CD4-positive, alpha-beta T cell (primary cell): ENCODE measurements around the gene AGBL1. TPM values are rescaled to one million over a fixed set of nuclear protein-coding genes. Genes with fewer than 3 reads are reported as not detected.

Experiments
- ATAC-seq: fragments of 200-7000 bp; cut with Tn5 transposase; one replicate; pipeline ENCODE4 v1.10.0; 2022; ENCODE audit warnings: mild to moderate bottlenecking; ENCODE audit not compliant: poor library complexity
- CTCF ChIA-PET: fragments of 350-600 bp; sonication (Branson Sonifier 250); formaldehyde crosslinking; loops from one replicate; lab custom pipeline; 2021; ENCODE audit warnings: antibody characterized with exemption, inconsistent platforms; lab: Charles Lee
- POLR2A ChIA-PET: fragments of 350-600 bp; sonication (Branson Sonifier 250); formaldehyde crosslinking; loops from one replicate; lab custom pipeline; 2021; ENCODE audit warnings: antibody characterized with exemption, inconsistent platforms; lab: Charles Lee
- DNase-seq, 14 experiments: peaks; one replicate each; pipeline ENCODE4 v3.0.0-alpha.2; 2013 to 2020; ENCODE audit warnings: mixed read lengths in 2 of 14
- H3K27ac ChIP-seq, 2 donors: one replicate each; pipeline versions ENCODE4 v1.5.1 to v1.7.0; 2013; ENCODE audit warnings: low read length in 2 of 2, low read depth in 1 of 2, mild to moderate bottlenecking in 1 of 2
- H3K27me3 ChIP-seq, 2 experiments: 1 replicate in 1 of 2; 2 replicates in 1 of 2; pipeline versions ENCODE4 v1.6.1 to v1.7.0; 2013; ENCODE audit warnings: low read length in 2 of 2, control low read depth in 1 of 2, mild to moderate bottlenecking in 1 of 2, moderate library complexity in 1 of 2; ENCODE audit not compliant: insufficient read depth in 2 of 2, control insufficient read depth in 1 of 2
- H3K36me3 ChIP-seq: one replicate; pipeline ENCODE4 v1.6.1; 2013; ENCODE audit warnings: low read length, control low read depth; ENCODE audit not compliant: insufficient read depth
- H3K4me1 ChIP-seq: one replicate; pipeline ENCODE4 v1.6.1; 2013; ENCODE audit warnings: low read length, control low read depth; ENCODE audit not compliant: insufficient read depth
- H3K4me3 ChIP-seq: one replicate; pipeline ENCODE4 v1.5.1; 2013; ENCODE audit warnings: mild to moderate bottlenecking, low read length, moderate library complexity
- H3K9me3 ChIP-seq, 2 experiments: 1 replicate in 1 of 2; 2 replicates in 1 of 2; pipeline versions ENCODE4 v1.6.1 to v1.7.0; 2013; ENCODE audit warnings: low read length in 2 of 2, mild to moderate bottlenecking in 2 of 2, control low read depth in 1 of 2, moderate library complexity in 1 of 2; ENCODE audit not compliant: control insufficient read depth in 1 of 2, insufficient read depth in 1 of 2
- H3K27ac Mint-ChIP-seq: one replicate; pipeline ENCODE4 v1.8.0; 2020; ENCODE audit warnings: mixed read lengths
- H3K27me3 Mint-ChIP-seq: one replicate; pipeline ENCODE4 v1.8.0; 2021; ENCODE audit warnings: mixed read lengths
- H3K36me3 Mint-ChIP-seq: one replicate; pipeline ENCODE4 v1.8.0; 2021; ENCODE audit warnings: low read depth, mixed read lengths
- H3K4me1 Mint-ChIP-seq: one replicate; pipeline ENCODE4 v1.8.0; 2021; ENCODE audit warnings: low read depth, mixed read lengths
- H3K4me3 Mint-ChIP-seq: one replicate; pipeline ENCODE4 v1.8.0; 2020; ENCODE audit warnings: mild to moderate bottlenecking, mixed read lengths
- H3K9me3 Mint-ChIP-seq: one replicate; pipeline ENCODE4 v1.8.0; 2020; ENCODE audit warnings: mixed read lengths
- CTCF ChIP-seq: fragments of 200-600 bp; IDR thresholded peaks from one replicate; pipeline ENCODE4 v1.8.0; 2022; ENCODE audit warnings: antibody characterized with exemption, mild to moderate bottlenecking
- intact Hi-C, 2 experiments: fragments of 100-400 bp; cut with DNase I in 1 of 2; cut with micrococcal nuclease in 1 of 2; formaldehyde crosslinking; loops; one replicate each; pipeline versions ENCODE4 v1.15.1 to v1.9.0; 2023 to 2025; cut with DNase I, micrococcal nuclease
- total RNA-seq, 174 experiments: library from RNA in 2 of 174; stranded (reverse) in 2 of 174; gene quantifications; one replicate each; pipeline ENCODE4 v1.2.3 and lab custom pipeline; 2021 to 2026

AGBL1 gene
- total RNA-seq, 2 experiments from 2014 or later = not detected

DNA sequence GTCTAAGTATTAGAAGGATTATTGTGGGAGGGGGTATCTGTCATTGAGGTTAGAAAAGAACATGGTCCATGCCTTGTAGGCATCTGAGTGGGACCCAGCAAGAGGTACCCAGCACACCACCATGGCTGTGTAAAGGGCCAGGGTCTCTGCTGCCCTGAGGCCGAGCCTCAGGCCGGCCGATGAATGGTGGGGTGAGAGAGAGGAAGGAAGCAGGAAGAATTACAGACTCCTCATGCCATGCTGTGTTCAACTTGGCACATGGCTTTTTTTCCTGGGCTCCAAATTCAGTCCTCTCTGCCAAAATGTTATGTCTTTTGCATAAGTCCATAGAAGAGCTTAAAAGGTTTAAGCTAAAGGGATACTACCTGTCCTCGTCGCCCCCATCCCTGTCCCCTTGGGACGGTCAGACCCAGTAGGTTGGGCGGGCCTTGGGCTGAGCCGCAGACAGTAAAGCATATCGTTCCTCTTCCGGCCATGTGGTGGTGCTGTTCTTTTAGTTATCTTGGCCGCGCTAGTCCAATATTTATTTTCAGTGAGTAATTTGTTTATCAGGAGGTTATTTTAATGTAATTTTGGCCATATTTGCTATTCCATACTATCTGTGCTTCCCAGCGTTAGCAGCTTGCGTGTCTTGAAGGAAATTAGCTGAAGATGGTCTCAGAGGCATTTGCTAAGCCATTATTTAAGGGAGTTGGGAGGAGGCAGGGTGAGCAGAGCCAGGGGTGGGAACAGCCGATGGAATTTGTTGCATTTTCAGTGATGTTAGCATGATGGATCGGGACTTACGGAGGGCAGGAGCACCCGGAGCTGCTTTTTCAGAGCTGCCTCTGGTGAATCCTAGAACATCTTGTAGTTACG is 152.4 kb downstream of the AGBL1 start:
- H3K27ac Mint-ChIP-seq = no peak overlapping the region
- no peak overlapping the region for H3K4me3 Mint-ChIP-seq
- intact Hi-C loops = loop anchor here in 1 of 2 experiments (2.0 kb wide), 1 partner anchor 511 kb away; no protein-coding TSS in a partner anchor
- ATAC-seq = no peak
- Histone ChIP-seq H3K27ac (no peak overlapping the region), H3K27me3 (peaks cover 6 to 20% of the 10 kb centered on the region in 2 experiments), H3K36me3 (no peaks in the 10 kb centered on the region), H3K4me1 (peaks cover 5% of the 10 kb centered on the region), H3K9me3 (no peaks in the 10 kb centered on the region), H3K4me3 (no peak overlapping the region)
- peaks cover 5% of the 10 kb centered on the region for H3K4me1 Mint-ChIP-seq
- peak in 12 of 14 experiments; percentile 2 to 65 (median 17) for DNase-seq
- peak; percentile 59 for TF ChIP-seq CTCF
- ChIA-PET CTCF (interaction anchor here (1.0 to 1.3 kb wide), 2 partner anchors 511 to 512 kb away, joined by 3 to 5 read pairs; no protein-coding TSS in a partner anchor), POLR2A (no interaction called here)
- H3K9me3 Mint-ChIP-seq = no peaks in the 10 kb centered on the region
- peaks cover 61% of the 10 kb centered on the region for H3K27me3 Mint-ChIP-seq
- H3K36me3 Mint-ChIP-seq = no peaks in the 10 kb centered on the region

- peaks cover 49% of the 10 kb centered on the region for H3K27me3 Mint-ChIP-seq
- ChIA-PET CTCF (no interaction called here), POLR2A (no interaction called here)
- Histone ChIP-seq H3K27ac (no peak overlapping the region), H3K4me1 (peaks cover 5% of the 10 kb centered on the region), H3K36me3 (no peaks in the 10 kb centered on the region), H3K27me3 (peaks cover 6 to 16% of the 10 kb centered on the region in 2 experiments), H3K9me3 (no peaks in the 10 kb centered on the region), H3K4me3 (no peak overlapping the region)
- no peak overlapping the region for H3K4me3 Mint-ChIP-seq
- H3K9me3 Mint-ChIP-seq = no peaks in the 10 kb centered on the region
- ATAC-seq (no peak), DNase-seq (no peak)
- H3K27ac Mint-ChIP-seq = no peak overlapping the region
- H3K36me3 Mint-ChIP-seq = no peaks in the 10 kb centered on the region
- intact Hi-C loops = no loop called here
- no peak for TF ChIP-seq CTCF
- H3K4me1 Mint-ChIP-seq = peaks cover 5% of the 10 kb centered on the region
Measured at GRCh38 chr15:86235667-86236066, 156.0 kb downstream of the AGBL1 start.

GRCh38 chr15:86236356-86237110 is 156.9 kb downstream of the AGBL1 start:
- POLR2A ChIA-PET = no interaction called here
- intact Hi-C loops = no loop called here
- H3K27ac ChIP-seq = no peak overlapping the region
- no peak overlapping the region for H3K4me3 Mint-ChIP-seq
- DNase-seq (no peak), ATAC-seq (no peak)
- H3K4me1 ChIP-seq = peaks cover 5% of the 10 kb centered on the region
- H3K4me1 Mint-ChIP-seq = peaks cover 5% of the 10 kb centered on the region
- CTCF ChIA-PET = no interaction called here
- H3K36me3 ChIP-seq = no peaks in the 10 kb centered on the region
- peaks cover 6 to 16% of the 10 kb centered on the region in 2 experiments for H3K27me3 ChIP-seq
- no peaks in the 10 kb centered on the region for H3K9me3 ChIP-seq
- H3K27ac Mint-ChIP-seq = no peak overlapping the region
- no peaks in the 10 kb centered on the region for H3K9me3 Mint-ChIP-seq
- no peak for TF ChIP-seq CTCF
- no peak overlapping the region for H3K4me3 ChIP-seq
- no peaks in the 10 kb centered on the region for H3K36me3 Mint-ChIP-seq
- H3K27me3 Mint-ChIP-seq = peaks cover 43% of the 10 kb centered on the region
